GM18873 (cell line): ENCODE measurements around the gene SLC9A4.
A peak's percentile ranks its signal among the peaks of the same experiment; 100 is the strongest.

ENCODE experiments used
- ATAC-seq: cut with Tn5 transposase; IDR thresholded peaks from one replicate; pipeline ENCODE4 v1.9.1; 2021; ENCODE audit warnings: mild to moderate bottlenecking, moderate library complexity, moderate number of reproducible peaks; ENCODE audit not compliant: unreplicated experiment, low FRiP score

The SLC9A4 gene

DNA sequence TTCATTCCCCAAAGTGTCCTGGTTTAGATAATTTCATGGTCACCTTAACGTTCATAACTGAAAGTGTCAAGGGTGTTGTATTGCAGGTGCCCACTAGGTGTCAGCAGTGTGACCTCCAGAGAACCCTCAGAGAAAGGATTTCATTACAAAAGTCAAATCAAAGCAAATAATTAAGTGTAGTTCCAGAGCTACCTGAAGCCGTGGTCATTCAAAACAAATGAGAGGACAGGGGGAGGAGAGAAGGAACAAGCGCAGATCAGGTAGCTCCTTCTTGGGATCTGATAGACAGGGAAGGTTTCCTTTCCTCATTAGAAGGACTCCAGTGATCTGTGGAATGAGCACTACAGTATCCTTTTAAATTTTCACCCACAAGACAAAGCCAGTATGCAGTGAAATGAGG, at the start of gene SLC9A4:
Gene SLC9A4, plus strand, starts transcription at position 207 of the 400 bp plus-strand sequence. CDS start 534 bp downstream, outside the sequence.
- no peak for ATAC-seq

GRCh38 chr2:102423368-102423767, 49.7 kb upstream of the SLC9A4 start:
- ATAC-seq = no peak

GRCh38 chr2:102424754-102425153, 48.3 kb upstream of the SLC9A4 start:
- peak; percentile 81 for ATAC-seq

DNA sequence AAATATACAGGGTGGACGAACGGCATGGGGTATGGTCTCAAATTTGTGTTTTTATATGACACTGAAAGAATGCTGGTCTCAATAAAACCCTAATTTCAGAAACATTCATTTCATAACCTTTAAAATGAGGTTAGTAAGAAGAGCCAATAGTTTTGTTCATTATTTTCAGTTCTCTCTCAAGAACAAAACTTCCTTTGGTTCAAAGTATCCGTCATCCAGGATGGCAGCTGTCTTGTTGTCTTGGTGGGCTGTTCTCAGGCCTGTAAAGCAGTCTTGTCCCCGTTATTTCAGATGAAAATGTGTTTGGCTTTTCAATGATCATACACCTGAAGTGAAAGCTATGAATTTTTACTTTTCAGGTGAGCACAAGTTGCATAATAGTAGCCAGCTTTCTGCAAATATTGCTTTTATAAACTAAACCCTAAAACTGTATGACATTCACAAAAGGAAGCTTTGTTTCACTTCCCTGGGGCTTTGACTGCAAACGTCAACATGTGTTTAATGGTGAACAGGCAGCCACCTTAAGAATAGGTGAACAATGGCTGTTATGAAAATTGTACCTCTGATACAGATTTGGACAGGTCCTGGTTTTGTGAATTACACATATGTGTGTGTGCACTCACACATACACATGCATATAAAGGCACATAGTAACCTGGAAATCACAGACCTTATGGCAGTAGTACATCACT, 47.4 kb upstream of the SLC9A4 start:
- ATAC-seq = no peak

DNA sequence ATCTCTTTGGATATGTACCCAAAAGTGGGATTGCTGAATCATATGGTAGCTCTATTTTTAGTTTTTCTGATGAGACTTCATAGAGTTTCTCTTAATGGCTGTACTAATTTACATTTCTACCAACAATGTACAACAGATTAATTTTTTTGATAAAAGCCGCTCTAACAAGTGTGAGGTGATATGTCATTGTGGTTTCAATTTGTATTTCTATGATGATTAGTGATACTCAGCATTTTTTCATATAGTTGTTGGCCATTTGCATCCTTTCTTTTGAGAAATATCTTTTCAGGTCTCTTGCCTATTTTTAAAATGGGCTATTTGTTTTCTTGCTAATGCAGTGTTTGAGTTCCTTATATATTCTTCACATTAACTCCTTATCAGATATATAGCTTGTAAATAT, 45.8 kb upstream of the SLC9A4 start:
- no peak for ATAC-seq

GRCh38 chr2:102428573-102428972, 44.5 kb upstream of the SLC9A4 start:
- no peak for ATAC-seq

DNA sequence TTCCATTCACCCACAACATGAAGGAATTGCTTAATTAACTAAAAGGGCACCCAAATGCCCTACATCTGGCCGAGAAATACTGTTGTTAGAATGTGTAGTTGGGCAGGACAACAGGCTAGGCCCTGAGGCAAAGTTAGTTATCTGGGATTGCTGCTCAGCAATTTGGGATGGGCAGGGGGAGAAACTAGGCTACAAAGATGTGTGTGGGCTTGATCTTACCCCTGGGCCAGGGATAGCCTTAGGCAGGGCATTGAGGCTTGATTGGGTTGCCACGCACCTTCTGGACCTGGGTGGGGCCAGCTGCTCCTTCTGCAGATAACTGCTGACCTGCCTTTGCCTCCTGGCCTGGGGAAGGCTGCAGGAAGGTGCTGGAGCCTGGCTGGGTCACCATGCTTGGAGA, 40.6 kb upstream of the SLC9A4 start:
- no peak for ATAC-seq

GRCh38 chr2:102433973-102434654, 38.9 kb upstream of the SLC9A4 start:
- no peak for ATAC-seq

DNA sequence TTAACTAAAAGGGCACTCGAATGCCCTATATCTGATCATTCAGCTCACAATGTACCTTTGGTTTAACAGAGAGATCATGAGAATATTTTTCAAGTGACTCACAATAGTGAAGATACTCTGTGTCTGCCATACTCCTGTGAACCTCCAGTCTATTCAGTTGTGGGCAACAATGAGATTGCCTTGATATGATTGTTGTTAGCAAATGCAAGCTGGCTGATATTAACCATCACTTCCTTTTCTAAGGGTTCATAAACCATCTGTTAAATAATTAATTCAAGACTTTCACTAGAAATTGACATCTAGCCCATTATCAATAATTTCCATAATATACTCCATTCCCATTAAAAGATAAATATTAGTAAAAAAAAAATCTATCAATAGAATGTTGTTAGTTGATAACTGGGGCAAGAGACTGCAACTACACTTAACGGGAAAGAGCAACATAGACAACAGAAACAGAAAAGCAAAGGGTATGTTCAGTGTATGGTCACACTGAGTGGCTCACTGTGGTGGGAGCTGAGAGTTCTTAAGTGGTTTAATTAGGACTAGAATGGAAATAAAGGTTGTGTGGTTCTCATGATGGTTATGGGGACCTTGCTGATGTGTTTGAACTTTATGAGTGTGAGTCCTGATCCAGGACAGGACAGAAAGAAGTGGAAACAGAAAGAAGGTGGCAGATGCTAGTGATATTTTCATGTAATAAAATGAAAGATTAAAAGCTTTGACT, 38.2 kb upstream of the SLC9A4 start:
- no peak for ATAC-seq

DNA sequence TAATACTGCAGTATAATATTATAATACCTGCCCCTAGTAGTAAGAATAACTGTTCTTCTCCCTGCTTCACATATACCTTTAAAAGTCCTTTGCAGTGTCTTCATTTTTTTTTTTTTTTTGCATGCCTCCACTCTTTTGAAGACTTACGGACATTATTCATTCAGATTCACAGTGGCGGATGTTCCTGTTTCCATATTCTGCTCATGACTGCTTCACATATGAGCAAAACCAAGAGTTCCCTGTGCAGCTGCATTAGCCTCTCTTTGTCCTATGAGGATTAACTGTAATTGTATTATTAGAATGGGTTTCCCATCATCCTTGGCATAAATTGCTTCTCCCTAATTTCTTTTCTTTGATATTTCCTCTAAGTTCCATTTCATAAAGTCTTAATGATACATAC, 37.3 kb upstream of the SLC9A4 start:
- ATAC-seq = no peak

GRCh38 chr2:102436323-102436722, 36.7 kb upstream of the SLC9A4 start:
- ATAC-seq = no peak

DNA sequence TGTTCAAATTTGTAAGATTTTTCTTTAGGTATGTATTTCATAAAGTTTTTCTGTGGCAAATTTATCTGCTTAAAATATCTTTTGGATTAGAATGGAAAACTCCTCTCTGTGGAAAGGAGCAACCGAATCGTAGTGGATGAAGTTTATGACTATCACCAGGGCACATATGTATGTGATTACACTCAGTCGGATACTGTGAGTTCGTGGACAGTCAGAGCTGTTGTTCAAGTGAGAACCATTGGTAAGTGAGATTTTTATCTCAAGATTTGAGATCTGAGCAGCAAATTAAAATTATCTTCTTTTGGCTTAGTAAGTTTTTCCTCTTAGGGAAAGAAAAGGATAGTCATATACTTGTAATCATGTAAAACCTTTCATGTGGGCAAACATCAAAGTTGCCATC, 35.9 kb upstream of the SLC9A4 start:
- no peak for ATAC-seq

DNA sequence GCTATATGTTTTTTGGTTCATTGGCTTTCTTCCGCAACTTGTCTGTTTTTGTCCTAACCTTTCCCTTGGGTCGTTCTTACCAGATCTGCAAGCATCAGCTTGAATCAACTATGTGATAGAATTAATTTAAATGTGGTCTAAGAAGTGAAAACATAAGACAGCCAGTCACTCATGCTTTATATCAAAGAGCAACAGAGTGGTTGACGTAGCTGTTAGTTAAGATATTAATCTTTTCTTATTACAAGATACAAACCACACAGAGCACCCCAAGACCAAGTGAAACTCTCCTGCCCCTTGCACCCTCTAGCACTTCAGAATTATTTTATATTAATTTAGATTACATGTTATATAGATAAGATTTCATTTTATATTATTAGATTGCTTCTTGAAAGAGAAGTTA, 34.9 kb upstream of the SLC9A4 start:
- ATAC-seq = no peak

DNA sequence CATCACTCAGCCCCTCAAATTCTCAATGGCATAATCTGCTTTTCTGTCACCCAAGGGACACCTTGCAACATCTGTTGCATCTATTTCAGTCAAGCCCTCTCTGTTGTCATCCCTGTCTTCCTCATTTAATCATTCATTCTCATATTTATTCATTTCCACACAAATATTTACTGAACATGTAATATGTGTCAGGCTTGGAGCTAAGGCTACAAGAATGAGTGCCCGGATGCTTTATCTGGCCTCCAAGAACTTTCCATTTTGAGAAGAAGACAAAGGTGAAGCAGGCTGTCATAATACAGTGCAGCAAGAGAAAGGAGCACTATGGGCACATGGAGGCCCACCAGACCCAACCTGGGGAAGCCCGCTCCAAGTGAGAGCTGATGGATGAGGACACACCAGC, 34.4 kb upstream of the SLC9A4 start:
- ATAC-seq = no peak

GRCh38 chr2:102439065-102439695, 33.8 kb upstream of the SLC9A4 start:
- no peak for ATAC-seq

DNA sequence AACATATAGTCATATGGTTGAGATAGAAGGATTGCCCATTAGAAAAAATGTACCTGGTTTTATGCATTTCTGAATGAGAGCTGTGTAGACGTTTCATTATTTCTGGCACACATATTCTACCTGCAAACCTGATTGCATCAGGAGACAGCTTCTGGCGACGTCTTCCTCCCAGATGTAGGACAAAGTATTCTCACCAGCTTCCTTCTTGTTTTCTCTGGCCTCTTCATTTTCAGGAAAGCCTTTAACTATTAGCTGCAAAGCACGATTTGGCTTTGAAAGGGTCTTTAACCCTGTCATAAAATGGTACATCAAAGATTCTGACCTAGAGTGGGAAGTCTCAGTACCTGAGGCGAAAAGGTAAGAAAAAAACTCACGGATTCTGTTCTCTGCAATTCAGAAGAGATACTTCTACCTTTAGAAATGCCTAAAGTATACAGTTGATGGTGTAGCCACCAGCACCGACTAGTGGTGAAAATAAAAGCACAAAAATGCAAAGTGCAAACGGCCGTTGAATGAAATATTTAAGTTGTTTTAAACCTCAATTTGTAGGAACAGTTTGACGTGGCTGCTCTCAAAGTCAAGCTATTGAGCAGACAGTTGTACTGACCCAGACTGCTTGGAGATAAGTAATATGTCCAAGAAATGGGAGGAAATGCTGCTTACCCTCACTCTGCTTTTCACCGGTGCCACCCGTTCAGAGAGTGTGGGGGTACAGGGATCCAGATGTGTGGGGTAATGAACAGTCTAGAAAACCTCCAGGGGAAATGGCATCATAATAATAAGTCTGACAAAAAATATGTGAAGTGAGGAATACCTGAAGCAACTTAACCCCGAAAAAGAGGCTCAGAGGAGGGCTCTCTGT, 29.8 kb upstream of the SLC9A4 start:
- ATAC-seq = no peak

GRCh38 chr2:102444233-102444632, 28.8 kb upstream of the SLC9A4 start:
- ATAC-seq = no peak

DNA sequence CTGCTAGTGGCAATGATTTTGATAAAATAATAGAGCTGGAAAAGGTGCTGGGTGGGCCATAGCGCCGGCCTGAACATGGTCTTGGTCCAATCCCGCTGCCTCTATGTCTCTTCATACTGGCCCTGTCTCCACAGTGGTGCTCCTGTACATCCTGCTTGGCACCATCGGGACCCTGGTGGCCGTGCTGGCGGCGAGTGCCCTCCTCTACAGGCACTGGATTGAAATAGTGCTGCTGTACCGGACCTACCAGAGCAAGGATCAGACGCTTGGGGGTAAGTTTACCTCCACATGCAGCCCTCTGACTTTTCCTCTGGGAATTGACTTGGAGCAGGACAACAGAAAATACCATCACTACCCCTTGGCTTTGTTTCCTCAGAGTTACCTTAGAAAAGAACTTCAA, 26.1 kb upstream of the SLC9A4 start:
- no peak for ATAC-seq

DNA sequence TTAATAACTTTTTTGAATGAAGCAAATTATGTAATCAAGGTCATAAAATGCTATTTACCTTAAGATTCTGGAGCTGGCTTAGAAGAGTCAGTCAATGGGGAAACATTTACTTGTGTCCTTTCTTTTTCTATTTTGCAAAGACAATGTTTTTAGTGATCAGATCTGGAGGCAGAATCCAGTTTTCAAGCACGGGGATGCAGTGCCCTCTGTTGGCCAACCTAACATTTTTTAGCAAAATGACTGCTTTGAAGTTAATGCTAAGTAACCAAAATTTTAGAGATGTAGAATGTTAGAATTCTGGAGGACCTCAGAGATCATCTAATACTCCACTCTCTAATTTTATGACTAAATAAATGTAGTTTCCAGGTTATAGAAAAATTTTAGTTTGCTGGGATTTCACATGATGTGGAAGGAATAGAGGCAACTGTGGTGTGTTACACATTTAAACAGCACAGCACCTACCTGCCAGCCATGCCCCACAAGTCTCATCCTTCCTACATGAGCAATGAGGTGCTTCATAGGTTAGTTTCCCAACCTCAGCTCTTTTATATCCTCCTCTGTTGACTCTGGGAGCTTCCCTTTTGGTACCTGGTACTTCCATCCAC, 23.6 kb upstream of the SLC9A4 start:
- ATAC-seq = no peak

GRCh38 chr2:102451968-102452367, 21.1 kb upstream of the SLC9A4 start:
- ATAC-seq = no peak
